Stimulated activated CD4-positive, alpha-beta T cell treated with anti-CD3 and anti-CD28 coated beads, Interleukin-15, amount 100 ng/mL, for 24 hours (primary cell): ENCODE results near the gene RNASEH2A.
A peak's percentile ranks its signal among the peaks of the same experiment; 100 is the strongest.

Experiments
- DNase-seq: peaks from one replicate; pipeline ENCODE4 v3.0.0-alpha.2; 2020

Gene RNASEH2A

GRCh38 chr19:12783291-12783848 is 23.0 kb upstream of the RNASEH2A start:
- peak; percentile 82 for DNase-seq

- DNase-seq: peak; percentile 34
Observed at GRCh38 chr19:12783849-12784393, 22.5 kb upstream of the RNASEH2A start.

- DNase-seq: no peak
Observed at GRCh38 chr19:12784394-12784870, 22.0 kb upstream of the RNASEH2A start.

- DNase-seq: no peak
Observed at GRCh38 chr19:12784871-12785430, 21.4 kb upstream of the RNASEH2A start.

- no peak for DNase-seq
Observed at GRCh38 chr19:12785431-12786031, 20.9 kb upstream of the RNASEH2A start.

DNA sequence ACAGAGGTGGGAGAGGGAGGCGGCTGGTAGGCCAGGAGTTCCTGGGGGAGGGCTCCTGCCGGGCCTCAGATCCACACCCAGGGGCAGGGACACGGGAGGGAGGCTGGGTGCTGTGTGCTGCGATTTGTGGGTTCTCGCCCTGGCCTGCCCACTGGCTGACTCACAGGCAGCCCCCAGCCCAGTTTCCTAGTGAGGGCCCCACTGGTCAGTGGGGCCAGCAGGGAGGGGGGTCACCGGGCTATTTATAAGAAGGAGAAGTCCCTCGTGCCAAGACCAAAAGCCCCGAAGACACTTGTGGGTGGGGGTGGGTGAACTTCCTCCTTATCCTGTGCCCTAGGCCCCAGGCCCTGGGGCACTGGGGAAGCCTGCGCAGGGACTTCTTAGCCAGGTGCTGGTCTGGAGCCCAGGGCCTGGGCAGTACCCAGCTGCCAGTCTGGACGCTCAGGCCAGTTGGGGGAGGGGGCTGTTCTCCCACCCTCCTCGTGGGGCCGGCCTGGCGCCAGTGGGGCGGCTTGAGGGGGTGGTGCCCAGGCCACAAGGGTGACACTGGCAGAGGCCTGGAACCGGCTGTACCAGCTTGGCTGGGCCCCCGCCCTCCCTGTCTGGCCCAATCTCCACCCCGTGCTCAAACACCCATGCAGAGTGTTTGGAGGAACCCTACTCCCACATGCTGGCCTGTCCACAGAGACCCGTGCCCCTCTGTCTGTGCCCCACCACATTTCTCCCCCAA is 20.1 kb upstream of the RNASEH2A start:
- no peak for DNase-seq

- DNase-seq: no peak
Observed at GRCh38 chr19:12786952-12787351, 19.4 kb upstream of the RNASEH2A start.

- no peak for DNase-seq
Observed at GRCh38 chr19:12787458-12787857, 18.9 kb upstream of the RNASEH2A start.

GRCh38 chr19:12788042-12788681 is 18.2 kb upstream of the RNASEH2A start:
- no peak for DNase-seq

- DNase-seq: peak; percentile 55
Observed at GRCh38 chr19:12788682-12789097, 17.7 kb upstream of the RNASEH2A start.

- DNase-seq: peak; percentile 55
Observed at GRCh38 chr19:12789098-12789903, 17.1 kb upstream of the RNASEH2A start.

- DNase-seq: peak; percentile 98
Observed at GRCh38 chr19:12789904-12790619, 16.3 kb upstream of the RNASEH2A start.

DNA sequence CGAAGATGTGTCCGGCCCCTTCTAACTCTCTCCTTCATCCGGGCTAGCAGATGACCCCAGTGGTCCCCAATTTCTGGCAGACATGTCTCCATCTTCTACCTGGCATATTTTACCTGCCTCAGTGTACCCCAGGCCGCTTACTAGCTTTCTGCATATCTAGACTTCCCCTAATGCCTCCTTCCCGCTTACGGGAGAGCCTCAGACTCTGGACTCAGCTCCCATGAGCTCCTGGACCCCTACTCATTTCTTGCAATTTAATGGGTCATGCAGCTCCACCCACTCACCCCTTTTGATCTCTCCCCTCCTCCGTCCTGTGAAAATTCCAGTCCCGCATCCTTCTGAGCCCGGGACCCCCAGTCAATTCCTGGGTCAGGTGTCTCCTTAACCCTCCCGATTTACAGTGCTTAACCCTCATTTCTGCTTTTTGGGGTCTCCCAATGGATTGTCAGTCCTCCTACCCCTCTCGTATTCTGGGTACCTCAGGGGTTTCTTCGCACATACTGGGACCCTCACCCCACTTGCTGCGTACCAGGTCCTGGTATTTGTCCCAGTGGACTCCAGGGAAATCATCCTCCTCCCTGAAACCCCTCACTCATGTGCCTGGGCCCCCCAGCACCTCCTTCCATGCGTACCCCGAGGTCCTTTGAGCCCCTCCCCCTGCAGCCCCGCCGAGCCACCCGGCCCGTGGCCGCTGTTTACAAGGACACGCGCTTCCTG is 15.6 kb upstream of the RNASEH2A start:
- DNase-seq: no peak

DNA sequence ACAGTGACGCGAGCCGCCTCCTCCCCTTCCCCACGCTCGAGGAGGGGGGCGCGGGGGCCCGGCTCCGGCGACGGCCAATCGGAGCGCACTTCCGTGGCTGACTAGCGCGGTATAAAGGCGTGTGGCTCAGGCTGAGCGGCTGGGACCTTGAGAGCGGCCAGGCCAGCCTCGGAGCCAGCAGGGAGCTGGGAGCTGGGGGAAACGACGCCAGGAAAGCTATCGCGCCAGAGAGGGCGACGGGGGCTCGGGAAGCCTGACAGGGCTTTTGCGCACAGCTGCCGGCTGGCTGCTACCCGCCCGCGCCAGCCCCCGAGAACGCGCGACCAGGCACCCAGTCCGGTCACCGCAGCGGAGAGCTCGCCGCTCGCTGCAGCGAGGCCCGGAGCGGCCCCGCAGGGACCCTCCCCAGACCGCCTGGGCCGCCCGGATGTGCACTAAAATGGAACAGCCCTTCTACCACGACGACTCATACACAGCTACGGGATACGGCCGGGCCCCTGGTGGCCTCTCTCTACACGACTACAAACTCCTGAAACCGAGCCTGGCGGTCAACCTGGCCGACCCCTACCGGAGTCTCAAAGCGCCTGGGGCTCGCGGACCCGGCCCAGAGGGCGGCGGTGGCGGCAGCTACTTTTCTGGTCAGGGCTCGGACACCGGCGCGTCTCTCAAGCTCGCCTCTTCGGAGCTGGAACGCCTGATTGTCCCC is 14.9 kb upstream of the RNASEH2A start, which contains the start of gene JUNB:
JUNB (plus strand) TSS at position 142 of the 706 bp plus-strand sequence; CDS start at position 428, 286 bp downstream.
- peak; percentile 98 for DNase-seq

DNA sequence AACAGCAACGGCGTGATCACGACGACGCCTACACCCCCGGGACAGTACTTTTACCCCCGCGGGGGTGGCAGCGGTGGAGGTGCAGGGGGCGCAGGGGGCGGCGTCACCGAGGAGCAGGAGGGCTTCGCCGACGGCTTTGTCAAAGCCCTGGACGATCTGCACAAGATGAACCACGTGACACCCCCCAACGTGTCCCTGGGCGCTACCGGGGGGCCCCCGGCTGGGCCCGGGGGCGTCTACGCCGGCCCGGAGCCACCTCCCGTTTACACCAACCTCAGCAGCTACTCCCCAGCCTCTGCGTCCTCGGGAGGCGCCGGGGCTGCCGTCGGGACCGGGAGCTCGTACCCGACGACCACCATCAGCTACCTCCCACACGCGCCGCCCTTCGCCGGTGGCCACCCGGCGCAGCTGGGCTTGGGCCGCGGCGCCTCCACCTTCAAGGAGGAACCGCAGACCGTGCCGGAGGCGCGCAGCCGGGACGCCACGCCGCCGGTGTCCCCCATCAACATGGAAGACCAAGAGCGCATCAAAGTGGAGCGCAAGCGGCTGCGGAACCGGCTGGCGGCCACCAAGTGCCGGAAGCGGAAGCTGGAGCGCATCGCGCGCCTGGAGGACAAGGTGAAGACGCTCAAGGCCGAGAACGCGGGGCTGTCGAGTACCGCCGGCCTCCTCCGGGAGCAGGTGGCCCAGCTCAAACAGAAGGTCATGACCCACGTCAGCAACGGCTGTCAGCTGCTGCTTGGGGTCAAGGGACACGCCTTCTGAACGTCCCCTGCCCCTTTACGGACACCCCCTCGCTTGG is 14.1 kb upstream of the RNASEH2A start:
- peak; percentile 81 for DNase-seq

- DNase-seq: peak; percentile 27
Observed at GRCh38 chr19:12792853-12793289, 13.5 kb upstream of the RNASEH2A start.

- DNase-seq: peak; percentile 95
Observed at GRCh38 chr19:12793290-12794195, 12.8 kb upstream of the RNASEH2A start.
